Muscle of arm (tissue), 14 donors: ENCODE results near the gene ANO6. TPM values are rescaled to one million over a fixed set of nuclear protein-coding genes. Genes with fewer than 3 reads are reported as not detected.
"Not testable (repeated sequence)": the region's sequence is repeated elsewhere in the genome, so short reads cannot be mapped to it uniquely, and the experiment has no call there.

Source experiments
- DNase-seq: peaks from one replicate; pipeline ENCODE4 v3.0.0-alpha.2; 2013
- long read RNA-seq, 11 donors: transcript quantifications; one replicate each; lab custom pipeline, GENCODE V29; 2026
- polyA plus RNA-seq, 12 donors: library from polyadenylated mRNA; unstranded; fragments of 120-200 nt; gene quantifications; one replicate each; pipeline ENCODE4 v1.2.1, GENCODE V29; 2013; ENCODE audit not compliant: insufficient read length in 12 of 12

Gene ANO6, protein sequence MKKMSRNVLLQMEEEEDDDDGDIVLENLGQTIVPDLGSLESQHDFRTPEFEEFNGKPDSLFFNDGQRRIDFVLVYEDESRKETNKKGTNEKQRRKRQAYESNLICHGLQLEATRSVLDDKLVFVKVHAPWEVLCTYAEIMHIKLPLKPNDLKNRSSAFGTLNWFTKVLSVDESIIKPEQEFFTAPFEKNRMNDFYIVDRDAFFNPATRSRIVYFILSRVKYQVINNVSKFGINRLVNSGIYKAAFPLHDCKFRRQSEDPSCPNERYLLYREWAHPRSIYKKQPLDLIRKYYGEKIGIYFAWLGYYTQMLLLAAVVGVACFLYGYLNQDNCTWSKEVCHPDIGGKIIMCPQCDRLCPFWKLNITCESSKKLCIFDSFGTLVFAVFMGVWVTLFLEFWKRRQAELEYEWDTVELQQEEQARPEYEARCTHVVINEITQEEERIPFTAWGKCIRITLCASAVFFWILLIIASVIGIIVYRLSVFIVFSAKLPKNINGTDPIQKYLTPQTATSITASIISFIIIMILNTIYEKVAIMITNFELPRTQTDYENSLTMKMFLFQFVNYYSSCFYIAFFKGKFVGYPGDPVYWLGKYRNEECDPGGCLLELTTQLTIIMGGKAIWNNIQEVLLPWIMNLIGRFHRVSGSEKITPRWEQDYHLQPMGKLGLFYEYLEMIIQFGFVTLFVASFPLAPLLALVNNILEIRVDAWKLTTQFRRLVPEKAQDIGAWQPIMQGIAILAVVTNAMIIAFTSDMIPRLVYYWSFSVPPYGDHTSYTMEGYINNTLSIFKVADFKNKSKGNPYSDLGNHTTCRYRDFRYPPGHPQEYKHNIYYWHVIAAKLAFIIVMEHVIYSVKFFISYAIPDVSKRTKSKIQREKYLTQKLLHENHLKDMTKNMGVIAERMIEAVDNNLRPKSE
- polyA plus RNA-seq: 10 to 100 TPM in 11 of 12 donors, not detected in 1; 43.2 to 77.2 (median 70.1) TPM
- long read RNA-seq, donor 1, full-length matches to known transcripts: 4 of 4 reads
- long read RNA-seq, donor 1, partial matches to known transcripts: 0 of 4 reads
- long read RNA-seq, donor 1, other reads (novel, unspliced or antisense): 0 of 4 reads
- long read RNA-seq, donor 2, full-length matches to known transcripts: 11 of 11 reads
- long read RNA-seq, donor 2, partial matches to known transcripts: 0 of 11 reads
- long read RNA-seq, donor 2, other reads (novel, unspliced or antisense): 0 of 11 reads
- long read RNA-seq, donor 3, full-length matches to known transcripts: 4 of 4 reads
- long read RNA-seq, donor 3, partial matches to known transcripts: 0 of 4 reads
- long read RNA-seq, donor 3, other reads (novel, unspliced or antisense): 0 of 4 reads
- long read RNA-seq, donor 4, full-length matches to known transcripts: 1 of 1 reads
- long read RNA-seq, donor 4, partial matches to known transcripts: 0 of 1 reads
- long read RNA-seq, donor 4, other reads (novel, unspliced or antisense): 0 of 1 reads
- long read RNA-seq, donor 5: 0 reads
- long read RNA-seq, donor 6, full-length matches to known transcripts: 2 of 2 reads
- long read RNA-seq, donor 6, partial matches to known transcripts: 0 of 2 reads
- long read RNA-seq, donor 6, other reads (novel, unspliced or antisense): 0 of 2 reads
- long read RNA-seq, donor 7, full-length matches to known transcripts: 6 of 6 reads
- long read RNA-seq, donor 7, partial matches to known transcripts: 0 of 6 reads
- long read RNA-seq, donor 7, other reads (novel, unspliced or antisense): 0 of 6 reads
- long read RNA-seq, donor 8, full-length matches to known transcripts: 11 of 40 reads
- long read RNA-seq, donor 8, partial matches to known transcripts: 29 of 40 reads
- long read RNA-seq, donor 8, other reads (novel, unspliced or antisense): 0 of 40 reads
- long read RNA-seq, donor 9, full-length matches to known transcripts: 1 of 1 reads
- long read RNA-seq, donor 9, partial matches to known transcripts: 0 of 1 reads
- long read RNA-seq, donor 9, other reads (novel, unspliced or antisense): 0 of 1 reads
- long read RNA-seq, donor 10, full-length matches to known transcripts: 9 of 9 reads
- long read RNA-seq, donor 10, partial matches to known transcripts: 0 of 9 reads
- long read RNA-seq, donor 10, other reads (novel, unspliced or antisense): 0 of 9 reads
- long read RNA-seq, donor 11, full-length matches to known transcripts: 2 of 15 reads
- long read RNA-seq, donor 11, partial matches to known transcripts: 13 of 15 reads
- long read RNA-seq, donor 11, other reads (novel, unspliced or antisense): 0 of 15 reads

DNA sequence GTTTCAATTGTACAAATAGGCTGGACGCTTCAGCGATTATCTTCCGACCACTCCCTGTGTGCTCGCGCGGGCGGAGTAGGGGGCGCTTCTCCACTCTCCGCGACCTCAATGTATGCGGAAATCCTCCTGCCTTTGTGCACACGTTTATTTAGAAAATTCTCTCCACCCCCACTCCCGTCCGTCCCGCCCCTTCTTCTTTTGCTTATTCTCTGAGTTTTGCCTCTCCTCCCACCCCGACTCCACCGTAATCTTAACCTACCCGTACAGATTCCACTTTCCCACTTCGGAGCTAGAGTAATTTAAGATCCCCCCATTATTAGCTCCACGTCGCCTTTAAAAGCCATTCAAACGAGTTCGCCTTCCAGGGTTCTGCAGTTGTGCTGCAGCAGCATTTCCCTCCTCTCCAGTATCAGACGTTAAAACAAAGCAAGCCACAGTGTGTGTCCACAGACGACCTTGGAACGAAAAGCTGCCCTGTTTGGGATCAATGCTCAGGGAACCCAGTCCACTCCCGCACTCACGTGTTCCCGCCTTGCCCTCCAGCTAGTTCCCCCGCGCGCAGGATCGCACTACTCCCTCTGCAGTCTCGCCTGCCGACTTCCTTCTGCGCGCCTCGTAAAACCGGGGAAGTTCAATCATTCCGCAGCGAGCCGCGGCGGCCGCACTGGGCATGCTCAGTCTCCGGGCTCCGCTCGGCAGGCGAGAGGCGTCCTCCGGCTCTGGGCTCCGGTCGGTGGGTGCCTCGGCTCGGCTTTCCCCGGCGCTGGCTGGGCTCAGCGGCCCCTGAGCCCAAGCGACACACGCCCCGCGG is at the start of gene ANO6:
Gene ANO6 (plus strand): TSS at position 677 of the 811 bp plus-strand sequence. CDS start 227 bp downstream, outside the sequence.
- peak; percentile 90 for DNase-seq

DNA sequence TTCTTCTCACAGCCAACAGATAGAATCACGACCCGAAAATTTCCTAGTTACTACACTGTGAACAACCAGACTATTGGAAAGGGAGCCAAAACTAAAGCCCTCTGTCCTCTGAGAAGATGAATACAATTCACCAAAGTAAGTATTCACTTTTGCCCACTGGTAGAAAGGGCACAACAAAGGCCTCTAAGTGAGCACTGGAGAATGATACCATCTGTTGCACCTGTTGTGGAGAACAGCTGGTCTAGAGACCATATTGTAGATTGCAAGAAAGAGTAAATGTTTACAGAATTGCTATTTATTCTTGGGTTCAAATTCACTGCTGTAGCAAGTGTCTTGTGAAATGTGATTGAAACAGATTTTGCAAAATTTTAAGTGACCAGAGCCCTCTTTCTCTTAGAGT is 46.9 kb upstream of the ANO6 start:
- DNase-seq: no peak

DNA sequence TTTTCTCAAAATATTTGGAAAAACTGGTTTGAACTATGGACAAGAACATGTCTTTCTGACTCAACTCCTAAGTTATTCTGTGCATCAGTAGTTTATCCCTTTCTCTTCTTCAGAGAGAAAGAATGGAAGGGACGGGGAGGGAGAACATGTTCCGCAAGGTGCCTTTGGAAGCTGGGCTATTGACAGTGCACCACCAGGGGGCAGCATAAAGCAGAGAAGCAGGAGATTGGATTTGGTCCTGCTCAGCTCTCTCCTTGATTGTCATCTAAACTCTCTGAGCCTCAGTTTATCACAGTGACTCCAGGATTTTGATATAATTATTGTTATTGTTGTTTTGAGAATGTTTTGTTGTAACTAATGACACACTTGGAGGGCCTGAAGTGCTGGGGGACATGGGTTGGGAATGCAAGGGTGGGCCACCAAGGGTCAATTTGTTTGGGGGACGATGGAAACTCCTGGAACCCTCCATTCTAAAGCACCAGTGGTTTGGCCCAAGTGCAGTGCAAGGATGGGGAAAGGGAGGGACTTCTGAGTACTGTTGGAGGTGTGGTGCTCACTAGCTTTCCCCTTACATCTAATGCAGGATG is 45.3 kb upstream of the ANO6 start:
- DNase-seq: no peak

DNA sequence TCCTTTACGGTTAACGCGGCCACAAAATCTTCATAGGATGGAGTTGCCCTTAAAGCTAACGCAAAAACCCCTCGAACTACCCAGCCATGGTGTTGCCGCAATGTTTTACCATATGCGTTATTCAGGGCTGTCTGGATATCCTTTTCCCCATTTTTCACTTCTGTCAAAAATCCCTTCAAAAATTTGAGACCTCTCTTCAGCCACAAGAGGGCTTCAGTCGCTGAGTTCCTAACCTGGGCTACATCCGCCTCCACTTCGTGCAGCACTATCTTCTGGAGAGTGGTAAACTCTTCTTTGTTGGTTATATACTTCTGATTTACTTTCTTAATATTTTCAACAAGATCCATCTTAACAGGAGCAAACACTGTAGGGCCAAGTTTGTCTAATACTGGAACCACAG is 42.6 kb upstream of the ANO6 start:
- not testable (repeated sequence) for DNase-seq

DNA sequence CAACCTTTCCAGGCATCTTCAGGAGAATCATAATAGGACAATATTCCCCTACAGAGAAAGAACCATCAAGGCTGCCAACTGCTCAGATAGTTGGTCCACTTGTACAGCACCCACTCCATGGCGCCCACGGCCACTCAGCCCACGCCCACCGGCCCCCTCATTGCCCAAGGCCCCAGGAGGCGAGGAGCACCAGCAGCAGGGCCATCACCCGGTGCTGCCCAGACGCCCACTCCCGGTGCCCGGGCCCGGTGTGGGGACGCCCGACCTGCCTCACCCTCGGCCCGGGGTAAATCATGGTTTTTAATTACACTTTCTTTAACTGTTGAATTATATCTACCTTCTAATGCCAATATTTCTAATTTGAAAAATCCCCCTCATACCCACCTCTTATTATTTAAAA is 41.3 kb upstream of the ANO6 start:
- no peak for DNase-seq

DNA sequence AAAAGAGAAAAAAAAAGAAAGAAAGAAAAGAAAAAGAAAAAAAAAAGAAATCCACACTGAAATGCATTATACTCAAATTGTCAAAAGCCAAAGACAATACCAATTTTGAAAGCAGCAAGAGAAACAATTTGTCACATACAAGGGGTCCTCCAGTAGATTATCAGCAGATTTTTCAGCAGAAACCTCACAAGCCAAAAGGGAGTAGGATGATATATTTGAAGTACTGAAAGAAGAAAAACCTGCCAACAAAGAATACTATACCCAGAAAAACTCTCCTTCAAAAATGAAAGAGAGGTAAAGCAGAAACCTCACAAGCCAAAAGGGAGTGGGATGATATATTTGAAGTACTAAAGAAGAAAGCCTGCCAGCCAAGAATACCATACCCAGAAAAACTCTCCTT is 37.1 kb upstream of the ANO6 start:
- no peak for DNase-seq

DNA sequence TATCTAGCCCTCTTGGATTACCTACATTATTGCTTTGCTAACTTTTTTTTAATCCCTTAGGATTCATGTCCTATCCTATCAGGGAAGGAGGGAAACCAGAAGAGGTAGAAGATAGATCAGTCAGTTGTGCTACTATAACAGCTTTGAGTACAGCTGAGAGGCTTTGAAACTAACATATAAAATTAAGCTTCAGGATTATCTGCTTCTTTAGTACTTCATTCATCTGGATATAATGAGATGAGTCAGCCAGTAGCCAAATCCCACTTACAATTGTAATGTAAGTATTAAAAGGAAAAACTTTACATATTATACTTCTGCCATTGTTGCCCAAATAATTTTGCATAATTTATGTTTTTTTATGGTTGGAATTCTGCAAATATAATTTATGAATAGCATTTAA is 33.4 kb upstream of the ANO6 start:
- no peak for DNase-seq

DNA sequence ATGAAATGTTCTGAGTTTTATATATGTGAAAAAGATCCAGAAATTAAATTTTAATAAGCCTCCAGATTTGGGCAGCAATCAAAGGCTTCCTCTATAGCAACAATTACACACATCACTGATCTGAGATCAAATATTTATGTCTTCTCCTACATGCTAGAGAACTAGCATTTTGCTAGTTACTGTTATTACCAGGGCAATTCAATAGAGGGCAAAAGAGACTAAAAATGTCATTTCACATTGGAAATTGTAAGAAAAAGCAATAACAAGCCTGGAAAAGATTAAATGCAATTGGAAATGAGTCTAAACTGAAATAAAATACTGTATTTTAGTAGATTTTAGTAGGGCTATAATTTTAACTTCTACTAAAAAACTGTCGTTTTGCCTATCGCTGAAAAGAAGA is 32.6 kb upstream of the ANO6 start:
- no peak for DNase-seq

DNA sequence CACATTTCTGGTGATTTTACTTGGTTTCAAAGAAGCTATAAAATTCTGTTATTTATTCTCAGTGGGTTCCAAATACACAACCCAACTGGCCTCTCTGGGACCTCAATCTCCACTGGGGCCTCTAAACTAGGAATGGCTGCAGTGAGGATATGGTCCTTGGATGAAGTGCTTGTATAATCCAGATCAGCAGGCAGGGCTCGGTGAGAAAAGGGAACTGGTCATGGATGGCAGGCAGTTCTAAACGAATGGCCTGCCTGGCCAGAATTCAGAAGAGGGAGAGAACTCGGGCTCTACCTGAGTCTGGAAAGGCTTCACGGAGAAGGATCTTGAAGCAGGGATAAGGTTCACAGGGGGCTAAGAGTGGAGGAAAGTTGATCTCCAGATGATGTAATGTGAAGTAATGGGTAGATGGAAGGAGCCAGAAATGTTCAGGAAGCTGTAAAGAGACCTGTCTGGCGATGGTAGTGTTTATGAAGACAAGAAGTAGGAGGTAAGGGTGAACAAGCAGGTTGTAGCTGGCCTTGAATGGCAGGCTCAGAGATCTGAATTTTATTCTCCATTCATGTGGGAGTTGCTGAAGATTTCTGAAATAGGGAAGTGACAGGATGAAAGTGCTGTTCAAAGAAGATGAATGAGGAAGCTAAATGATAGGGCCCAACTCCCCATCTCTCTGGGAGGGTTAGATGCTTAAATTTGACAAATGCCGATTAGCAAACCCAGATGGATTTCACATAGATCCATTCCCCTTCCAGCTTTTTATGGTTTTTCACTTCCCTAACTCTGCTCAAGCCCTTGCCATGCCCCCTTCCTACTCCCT is 31.5 kb upstream of the ANO6 start:
- no peak for DNase-seq

DNA sequence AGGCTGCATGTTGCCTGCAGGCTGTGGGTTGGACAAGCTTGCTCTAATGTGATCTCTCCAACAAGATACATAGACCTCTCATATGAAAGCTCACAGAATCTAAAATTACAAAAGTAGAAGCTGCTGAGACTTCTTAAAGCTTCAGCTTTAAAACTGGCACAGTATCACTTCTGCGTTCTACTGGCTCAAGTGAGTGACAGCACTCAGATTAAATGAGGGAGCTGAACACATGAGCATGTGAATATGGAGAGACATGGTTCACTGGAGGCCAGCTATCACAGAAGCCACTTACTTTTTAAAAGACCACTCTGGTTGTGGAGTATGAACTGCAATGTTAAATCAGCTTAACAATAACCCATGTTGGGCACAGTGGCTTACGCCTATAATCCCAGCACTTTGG is 29.1 kb upstream of the ANO6 start:
- DNase-seq: no peak

DNA sequence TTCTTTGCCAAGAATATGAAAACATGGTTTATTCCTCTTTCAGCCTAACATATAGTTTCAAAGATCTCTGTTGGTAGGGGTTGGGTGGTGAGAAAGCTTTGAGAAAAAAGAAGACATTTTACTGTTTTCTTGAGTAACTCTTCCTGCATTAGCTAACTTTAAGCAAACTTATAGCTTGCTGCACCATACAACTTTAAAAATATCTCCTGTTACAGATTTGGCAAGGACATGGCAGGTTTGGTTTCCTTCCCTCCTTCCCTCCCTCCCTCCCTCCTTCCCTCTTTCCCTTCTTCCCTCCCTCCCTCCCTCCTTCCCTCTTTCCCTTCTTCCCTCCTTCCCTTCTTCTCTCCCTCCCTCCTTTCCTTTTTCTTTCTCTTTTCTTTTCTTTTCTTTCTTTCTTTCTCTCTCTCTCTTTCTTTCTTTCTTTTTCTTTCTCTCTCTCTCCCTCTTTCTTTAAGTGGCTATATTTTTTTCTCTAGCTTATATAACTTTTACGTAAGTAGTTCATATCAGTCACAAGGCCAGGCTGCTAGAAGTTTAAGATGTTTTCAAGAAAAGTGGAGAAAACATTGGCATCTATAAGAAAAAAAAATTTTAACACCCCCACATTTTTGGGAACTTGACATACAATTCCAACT is 26.0 kb upstream of the ANO6 start:
- no peak for DNase-seq

DNA sequence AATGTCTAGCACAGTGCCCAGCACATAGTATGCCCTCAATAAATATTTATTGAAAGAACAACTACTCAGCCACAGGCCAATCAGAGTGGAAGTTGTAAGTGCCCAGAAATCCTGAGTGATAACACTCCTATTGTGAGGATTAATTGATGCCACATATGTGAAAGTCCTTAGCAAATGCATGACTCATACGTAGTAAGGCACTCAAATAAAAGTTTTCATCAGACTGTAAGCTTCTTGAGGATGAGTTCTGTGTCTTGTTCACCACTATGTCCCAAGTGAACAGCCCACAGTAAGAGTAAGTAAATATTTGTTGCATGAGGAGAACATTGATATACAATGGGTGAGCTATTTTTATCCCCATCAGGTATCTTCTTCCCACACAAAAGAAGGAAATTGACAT is 24.7 kb upstream of the ANO6 start:
- no peak for DNase-seq

DNA sequence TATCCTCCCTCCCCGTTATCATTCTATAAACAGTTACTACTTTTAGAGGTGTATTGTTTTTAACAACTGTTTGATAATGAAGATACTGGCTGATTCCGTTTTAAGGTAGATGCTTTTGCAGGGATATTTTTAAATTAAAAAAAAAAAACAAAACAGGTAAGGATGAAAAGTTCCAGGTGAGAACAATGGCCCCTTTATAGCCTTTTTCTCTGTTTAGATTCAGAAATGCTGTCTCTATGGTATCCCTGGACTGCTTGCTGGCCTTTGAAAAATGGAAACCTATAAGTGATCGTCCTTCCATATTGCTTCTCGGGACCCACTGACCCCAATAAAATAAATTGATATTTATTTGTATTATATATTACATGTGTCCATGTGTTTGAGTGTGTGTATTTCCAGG is 23.2 kb upstream of the ANO6 start:
- no peak for DNase-seq

DNA sequence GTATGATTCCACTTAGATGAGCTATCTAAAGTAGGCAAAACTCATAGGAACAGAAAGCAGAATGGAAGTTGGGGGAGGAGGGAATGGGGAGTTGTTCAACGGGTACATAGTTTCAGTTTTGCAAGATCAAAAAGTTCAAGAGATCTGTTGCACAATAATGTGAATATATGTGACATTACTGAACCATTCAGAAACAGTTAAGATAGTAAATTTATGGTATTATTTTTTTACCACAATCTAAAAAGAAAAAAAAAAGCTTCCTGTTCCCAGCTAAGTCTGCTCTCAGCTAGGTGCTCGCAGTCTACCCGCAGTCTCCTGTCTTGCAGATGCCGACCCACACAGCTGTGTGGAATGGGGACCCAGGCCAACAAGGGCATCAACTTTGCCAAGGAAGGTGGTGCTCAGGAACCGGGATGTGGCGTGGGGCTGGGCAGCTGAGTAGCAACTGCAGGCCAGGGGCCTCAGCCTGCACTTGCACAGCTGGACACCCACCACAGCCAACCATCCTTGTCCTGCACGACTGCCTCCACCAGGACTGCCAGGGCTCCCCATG is 15.3 kb upstream of the ANO6 start:
- no peak for DNase-seq

DNA sequence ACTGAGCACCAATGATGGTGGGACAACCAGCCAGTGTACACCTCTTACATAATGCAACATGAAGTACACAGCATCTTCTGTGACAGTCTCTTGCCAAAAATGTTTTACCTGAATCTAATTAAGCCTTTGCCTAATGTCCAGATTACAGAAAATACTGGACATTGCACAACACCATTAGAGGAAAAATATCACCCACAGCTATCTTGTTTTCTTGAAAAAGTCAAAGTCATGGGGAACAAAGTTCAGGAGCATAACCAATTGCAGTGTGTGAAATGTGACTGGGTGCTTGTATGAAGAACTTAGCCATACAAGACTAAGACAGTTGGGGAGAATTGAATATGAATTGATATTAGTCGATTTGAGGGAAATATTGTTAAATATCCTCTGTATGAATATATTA is 12.1 kb upstream of the ANO6 start:
- DNase-seq: no peak

DNA sequence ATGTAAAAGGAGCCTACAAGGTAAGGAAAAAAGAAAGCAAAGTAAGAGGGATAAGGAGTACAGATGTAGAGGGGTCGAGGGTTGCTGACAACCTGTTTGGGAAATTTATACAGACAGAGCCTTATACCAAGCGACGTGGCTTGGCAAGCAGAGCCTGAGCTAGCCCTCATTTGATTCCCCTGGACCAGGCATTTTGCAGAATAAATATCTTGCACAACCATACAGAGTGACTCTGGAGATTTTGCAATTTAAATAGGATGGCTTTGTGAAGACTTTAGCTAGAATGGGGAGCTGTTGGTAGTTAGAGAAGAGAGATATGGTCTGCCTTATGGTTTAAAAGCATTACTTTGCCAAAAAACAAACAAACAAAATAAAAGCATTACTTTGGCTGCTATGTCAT is 11.1 kb upstream of the ANO6 start:
- no peak for DNase-seq
